SHP77 (cell line): ENCODE results near the gene ILDR1.

Experiments used
- DNase-seq, 2 experiments: peaks; one replicate each; lab custom pipeline; 2025; lab: John Stamatoyannopoulos, UW

The ILDR1 gene

GRCh38 chr3:122014741-122015140 is 7.3 kb downstream of the ILDR1 start:
- DNase-seq = no peak

DNA sequence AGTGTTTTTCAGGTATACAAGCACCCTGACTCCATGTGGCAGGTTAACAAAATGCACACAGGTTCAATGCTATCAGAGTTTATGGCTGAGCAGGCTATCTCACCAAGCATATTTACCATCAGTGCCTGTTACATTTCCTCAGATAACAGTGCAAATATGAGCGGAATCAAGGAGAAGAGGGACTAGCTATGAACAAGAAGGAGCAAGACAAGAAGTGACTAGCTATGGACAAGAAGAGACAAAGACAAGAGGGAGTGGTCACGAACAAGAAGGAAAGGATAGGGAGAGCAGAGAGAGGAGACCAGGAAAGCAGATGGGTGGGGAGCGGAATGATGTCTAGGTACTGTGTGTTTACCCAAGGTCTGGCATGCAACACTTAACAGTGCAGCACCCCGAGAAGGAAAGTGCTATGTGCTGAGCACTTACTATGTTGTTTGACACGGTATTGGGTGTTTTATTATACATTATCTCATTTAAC is 8.6 kb downstream of the ILDR1 start:
- no peak for DNase-seq

DNA sequence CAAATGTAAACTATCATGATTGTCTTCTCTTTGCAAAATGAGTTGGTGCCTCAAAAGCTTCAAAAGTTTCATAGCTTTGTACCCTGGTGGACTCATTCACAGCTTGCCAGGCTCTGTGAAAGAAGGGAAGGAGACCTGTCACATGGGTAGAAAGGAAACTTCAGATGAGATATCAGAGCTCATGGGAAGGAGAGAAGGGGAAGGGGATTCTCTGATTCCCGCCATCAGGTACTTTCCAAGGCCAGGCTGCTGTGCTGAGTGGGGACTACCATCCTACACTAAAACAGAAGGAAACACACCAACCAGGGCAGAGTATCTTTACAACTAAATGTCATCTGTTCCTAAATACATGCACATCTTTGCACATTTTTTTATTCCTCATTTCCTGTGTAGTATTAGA is 9.2 kb downstream of the ILDR1 start:
- DNase-seq = no peak

- DNase-seq = no peak
These were observed 10.7 kb downstream of the ILDR1 start for GRCh38 chr3:122011396-122011795.

- no peak for DNase-seq
These were observed 11.5 kb downstream of the ILDR1 start for GRCh38 chr3:122010506-122010905.

GRCh38 chr3:122008166-122008565 is 13.9 kb downstream of the ILDR1 start:
- no peak for DNase-seq

GRCh38 chr3:122006267-122006666 is 15.8 kb downstream of the ILDR1 start:
- DNase-seq = no peak

- no peak for DNase-seq
These were observed 17.0 kb downstream of the ILDR1 start for GRCh38 chr3:122004991-122005565.

GRCh38 chr3:122004107-122004506 is 17.9 kb downstream of the ILDR1 start:
- no peak for DNase-seq

DNA sequence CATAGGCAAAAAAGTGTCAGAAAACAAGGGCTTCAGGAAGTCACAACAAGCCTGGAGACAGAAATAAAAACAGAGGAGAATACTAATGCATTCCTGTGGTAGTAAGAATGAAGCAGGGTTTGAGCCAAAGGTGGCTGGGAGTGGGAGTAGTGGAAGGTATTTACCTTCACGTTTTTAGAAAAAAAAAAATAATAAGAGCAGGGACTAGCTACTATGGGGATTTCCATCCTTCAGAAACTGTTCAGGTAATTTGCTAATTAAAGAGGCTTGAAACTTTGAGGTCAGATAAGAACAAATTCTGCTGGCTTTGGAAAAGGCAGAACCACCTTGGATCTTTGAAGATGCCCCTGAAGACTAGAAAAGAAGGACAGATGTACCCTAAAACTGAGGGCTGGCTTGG is 18.4 kb downstream of the ILDR1 start:
- no peak for DNase-seq

DNA sequence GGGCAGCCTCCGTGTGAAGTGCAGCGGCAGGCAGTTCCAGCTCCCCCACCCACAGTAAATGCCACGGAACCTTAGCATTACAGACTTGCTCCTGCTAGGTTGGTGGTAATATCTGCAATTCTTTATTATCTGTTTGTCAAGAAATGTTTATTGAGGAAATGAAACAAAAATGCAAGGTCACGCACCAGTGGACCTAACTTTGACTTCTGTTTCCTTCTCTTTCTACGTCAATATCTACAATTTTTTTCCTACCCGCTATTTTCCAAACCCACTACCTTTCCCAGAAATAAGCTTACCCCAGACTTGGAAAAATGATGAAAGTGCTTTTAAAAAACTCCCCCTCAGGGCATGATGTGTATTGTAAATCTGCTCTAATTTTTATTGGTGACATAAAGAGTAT is 18.9 kb downstream of the ILDR1 start:
- no peak for DNase-seq

DNA sequence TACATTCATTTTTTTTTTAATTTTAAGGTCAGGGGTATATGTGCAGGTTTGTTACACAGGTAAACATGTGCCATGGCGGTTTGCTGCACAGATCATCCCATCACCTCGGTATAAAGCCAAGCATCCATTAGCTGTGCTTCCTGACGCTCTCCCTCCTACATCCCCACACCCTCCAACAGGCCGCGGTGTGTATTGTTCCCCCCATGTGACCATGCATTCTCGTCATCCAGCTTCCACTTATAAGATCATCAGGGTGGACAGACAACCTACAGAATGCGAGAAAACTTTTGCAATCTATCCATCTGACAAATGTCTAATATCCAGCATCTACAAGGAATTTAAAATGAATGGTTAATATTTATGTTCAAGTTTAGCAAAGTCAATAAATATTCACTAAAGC is 19.4 kb downstream of the ILDR1 start:
- no peak for DNase-seq

DNA sequence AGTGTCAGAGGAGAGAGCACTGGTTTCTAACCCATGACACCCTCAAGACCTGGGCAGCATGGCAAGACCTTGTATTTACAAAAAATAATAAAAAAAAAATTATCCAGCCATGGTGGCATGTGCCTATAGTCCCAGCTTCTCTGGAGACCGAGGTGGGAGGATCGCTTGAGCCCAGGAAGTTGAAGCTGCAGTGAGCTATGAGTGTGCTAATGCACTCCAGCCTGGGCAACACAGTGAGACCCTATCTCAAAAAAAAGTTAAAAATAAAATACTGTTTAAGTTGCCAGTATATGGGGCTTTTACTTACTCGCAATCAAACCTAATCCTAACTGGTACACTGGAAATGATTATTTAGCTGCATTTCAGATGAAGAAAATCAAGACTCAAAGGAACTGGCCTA is 20.2 kb downstream of the ILDR1 start:
- no peak for DNase-seq

GRCh38 chr3:122000936-122001605 is 21.0 kb downstream of the ILDR1 start:
- DNase-seq = peak in 1 of 2 experiments; percentile 13

- DNase-seq = no peak
These were observed 22.1 kb downstream of the ILDR1 start for GRCh38 chr3:121999931-122000330.

GRCh38 chr3:121998611-121999473 is 23.2 kb downstream of the ILDR1 start:
- DNase-seq = no peak

GRCh38 chr3:121998030-121998580 is 23.9 kb downstream of the ILDR1 start:
- DNase-seq = no peak

GRCh38 chr3:121997372-121997771 is 24.7 kb downstream of the ILDR1 start:
- DNase-seq = no peak

DNA sequence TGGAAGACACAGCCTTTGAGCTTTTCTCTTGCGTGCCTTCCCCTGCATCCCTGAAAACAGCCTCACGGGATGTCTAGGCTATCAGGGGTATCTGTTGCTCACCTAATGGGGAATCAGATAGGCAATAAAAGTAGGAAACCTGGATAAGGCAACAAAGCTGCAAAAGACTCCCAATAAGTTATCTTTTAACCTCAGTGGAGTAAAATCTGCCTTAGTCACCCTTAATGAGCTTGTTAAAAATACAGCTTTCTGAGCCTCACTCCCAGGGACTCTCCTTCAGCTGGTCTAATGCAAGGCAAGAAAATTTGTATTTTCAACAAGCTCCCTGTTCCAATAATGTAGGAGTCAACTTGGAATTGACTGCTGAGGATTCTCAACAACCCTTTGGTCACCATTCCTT is 25.6 kb downstream of the ILDR1 start:
- DNase-seq = no peak

- peak; percentile 22 to 69 for DNase-seq
These were observed 26.6 kb downstream of the ILDR1 start for GRCh38 chr3:121995161-121996137.

- DNase-seq = no peak
These were observed 27.5 kb downstream of the ILDR1 start for GRCh38 chr3:121994551-121994950.
